Endothelial cell of hepatic sinusoid (primary cell): ENCODE data around the gene MUL1.

Experiments
- in situ Hi-C: cut with HindIII; loops from 2 replicates; pipeline ENCODE4 v1.10.0; 2017; ENCODE audit warnings: low sequenced_read_pairs

Gene MUL1, protein sequence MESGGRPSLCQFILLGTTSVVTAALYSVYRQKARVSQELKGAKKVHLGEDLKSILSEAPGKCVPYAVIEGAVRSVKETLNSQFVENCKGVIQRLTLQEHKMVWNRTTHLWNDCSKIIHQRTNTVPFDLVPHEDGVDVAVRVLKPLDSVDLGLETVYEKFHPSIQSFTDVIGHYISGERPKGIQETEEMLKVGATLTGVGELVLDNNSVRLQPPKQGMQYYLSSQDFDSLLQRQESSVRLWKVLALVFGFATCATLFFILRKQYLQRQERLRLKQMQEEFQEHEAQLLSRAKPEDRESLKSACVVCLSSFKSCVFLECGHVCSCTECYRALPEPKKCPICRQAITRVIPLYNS

DNA sequence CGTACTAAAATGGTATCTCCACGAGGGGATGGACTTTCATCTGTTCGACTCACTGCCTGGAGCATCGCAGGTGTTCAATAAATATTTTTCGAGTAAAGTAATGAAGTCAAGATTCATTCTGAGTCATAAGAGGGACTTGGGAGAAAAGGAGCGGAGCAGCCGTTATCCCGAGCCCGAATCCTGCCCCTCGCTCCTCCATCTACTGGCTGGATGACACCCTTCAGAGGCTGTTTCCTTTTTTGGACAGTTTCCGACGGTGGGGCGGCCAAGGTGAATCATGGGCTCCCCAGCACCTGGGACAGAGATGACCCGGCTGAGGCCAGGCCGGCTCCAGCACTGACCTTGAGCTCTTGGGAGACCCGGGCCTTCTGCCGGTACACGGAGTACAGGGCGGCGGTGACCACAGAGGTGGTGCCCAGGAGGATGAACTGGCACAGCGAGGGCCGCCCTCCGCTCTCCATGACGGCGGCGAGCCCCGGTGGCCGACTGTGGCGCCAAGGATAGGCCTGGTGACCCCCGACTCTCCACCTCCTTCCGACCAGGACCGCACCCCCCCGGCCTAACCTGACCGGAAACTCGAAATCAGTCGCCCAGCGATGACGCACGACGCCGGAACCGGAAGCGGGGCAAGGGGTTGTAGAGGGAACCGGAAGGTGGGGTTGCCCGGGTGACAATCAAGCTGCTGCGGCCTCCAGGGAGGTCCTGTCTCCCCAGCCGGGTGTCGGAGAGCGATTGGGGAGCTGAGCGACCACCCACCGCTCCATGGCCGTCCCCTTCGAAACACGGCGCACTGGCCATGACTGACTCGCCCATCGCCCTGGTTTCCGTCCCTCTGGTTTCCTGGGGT is at the start of gene MUL1:
MUL1 (minus strand) TSS at position 588 of the 847 bp plus-strand sequence; CDS start at position 461, 127 bp downstream.
- in situ Hi-C loops: no loop called here

DNA sequence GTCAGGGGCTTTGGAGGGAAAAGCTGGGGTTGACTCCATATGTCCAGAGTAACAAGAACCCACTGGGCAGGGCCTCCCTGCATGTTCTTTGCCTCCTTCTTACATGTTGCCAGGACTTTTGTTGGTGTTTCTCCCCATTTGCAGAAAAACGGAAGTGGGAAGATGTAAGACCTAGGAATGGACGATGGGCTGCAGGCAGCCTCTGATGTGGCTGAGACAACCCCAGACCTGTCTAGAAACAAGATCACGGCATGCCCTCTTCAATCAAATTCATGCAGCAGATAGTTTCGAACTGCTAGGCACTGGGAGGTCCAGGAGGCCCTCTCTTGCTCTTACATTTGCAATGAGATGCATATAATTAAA is 47.8 kb upstream of the MUL1 start:
- in situ Hi-C loops: no loop called here

DNA sequence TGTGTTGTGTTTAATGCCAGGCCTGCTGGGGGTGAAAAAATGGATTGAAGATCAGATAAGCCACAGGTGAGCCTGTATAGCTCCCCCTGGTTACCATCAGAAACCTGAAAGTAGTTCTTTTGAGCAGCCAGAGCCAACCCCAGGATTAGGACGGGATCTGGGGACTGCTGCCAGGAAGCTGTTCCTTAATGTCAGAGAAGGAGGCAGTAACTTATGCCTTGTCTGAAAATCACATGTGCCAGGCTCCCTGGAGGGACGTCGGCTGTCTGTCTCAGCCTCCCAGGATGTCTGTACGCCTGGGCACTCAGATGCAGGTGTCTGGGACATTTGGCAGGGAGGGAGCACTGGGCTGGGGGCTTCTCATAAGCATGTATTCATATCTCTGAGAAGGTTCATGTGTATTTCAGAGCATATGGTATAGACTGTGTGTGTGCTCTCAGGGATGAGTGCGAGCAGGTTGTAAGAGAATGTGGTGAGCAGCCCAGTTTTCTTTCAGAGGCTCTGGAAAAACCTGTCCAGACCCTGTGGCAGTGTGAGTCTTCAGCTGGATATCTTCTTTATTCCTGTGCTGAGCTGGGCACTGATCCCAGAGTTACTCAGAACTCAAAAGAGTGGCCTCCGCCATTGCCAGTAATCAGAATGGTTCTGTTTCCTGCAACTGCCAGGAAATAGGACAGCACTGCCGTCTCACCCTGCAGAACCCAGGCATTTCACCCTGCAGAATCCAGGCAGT is 47.2 kb upstream of the MUL1 start:
- in situ Hi-C loops: no loop called here

DNA sequence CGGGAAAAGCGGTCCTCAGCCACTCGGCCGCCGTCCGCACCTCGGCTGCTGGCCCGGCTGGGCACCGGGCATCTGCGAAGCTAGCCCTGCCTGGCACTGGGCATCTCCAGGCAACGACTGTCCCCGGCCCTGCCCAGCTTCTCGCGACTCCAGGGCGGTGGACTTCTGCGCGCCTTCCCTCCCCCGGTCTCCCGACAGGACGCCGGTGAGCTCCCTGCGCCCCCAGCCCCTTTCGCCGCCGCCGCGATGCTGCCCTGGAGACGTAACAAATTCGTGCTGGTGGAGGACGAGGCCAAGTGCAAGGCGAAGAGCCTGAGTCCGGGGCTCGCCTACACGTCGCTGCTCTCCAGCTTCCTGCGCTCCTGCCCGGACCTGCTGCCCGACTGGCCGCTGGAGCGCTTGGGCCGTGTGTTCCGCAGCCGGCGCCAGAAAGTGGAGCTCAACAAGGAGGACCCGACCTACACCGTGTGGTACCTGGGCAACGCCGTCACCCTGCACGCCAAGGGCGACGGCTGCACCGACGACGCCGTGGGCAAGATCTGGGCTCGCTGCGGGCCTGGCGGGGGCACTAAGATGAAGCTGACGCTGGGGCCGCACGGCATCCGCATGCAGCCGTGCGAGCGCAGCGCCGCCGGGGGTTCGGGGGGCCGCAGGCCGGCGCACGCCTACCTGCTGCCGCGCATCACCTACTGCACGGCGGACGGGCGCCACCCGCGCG is 44.9 kb upstream of the MUL1 start:
- in situ Hi-C loops: no loop called here

DNA sequence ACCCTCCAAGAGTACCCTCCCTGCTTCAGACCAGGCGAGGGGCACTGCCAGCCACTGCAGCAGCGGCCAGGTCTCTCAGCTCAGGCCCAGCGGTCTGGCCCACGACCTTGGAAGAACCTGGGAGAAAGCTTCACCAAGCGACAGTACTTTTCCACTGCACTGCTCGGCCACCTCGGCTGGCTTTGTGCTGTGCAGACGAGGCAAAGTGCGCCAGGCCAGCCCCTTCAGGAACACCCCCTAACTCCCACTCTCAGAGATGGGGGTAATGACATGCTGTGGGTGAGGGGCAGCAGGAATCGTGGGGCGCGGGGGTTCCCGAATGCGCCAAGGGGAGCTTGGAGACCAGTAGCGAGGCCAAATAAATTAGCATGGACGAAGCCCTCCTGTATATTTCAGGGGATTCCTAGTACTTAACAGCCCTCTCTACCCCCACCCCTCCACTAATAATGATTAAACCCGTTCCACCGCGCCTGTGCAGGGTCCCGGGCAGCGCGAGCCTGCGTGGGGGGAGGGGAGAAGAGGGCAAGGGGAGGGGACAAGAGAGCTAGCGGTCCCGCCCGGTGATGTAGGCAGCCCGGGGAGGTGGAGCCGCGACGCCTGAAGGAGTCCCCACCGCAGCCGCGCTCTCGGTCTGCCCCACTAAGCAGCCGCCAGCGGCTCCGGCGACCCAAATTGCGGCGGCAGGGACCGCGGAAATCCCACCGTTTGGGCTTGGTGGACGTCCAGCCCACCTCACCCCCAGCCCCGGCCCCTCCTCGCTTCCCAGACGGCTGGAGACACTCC is 44.2 kb upstream of the MUL1 start, which contains the start of gene FAM43B:
FAM43B (plus strand) TSS at position 629 of the 783 bp plus-strand sequence. CDS start 401 bp downstream, outside the sequence.
- in situ Hi-C loops: no loop called here

DNA sequence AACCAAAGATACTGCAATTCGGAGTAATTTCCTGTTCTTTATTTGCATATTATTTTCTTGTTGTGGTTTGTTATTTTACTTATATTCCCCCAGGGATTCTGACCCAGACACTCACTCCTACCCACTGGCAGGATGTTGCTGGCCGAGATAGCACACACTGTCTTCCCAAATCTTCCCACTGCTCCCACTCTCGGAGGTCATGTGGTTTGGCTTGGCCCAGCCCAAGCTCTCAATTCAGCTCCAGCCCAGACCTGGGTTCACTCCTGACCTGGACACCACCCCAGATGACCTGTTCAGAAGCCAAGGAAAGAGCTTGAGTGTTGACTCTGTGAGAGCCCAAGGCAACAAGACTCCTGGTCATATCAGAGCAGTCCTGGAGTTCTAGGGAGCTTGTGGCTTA is 43.2 kb upstream of the MUL1 start:
- in situ Hi-C loops: no loop called here

DNA sequence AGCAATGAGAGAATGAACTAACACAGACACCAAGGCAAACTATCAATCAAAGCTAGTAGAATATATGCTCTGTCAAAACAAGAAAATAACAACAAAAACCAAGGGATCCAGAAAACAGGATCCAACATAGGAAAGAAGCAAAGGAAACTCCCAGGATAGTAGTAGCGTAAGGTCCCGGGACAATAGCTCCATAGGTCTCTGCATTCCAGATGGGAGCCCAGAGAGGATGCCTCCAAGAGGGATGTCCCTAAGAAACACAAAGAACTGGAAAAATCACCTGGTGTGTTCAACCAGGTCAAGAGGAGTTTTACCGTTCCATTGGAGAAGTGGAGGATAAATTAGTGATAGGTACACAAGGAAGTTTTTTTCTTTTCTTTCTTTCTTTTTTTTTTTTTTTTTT is 38.7 kb upstream of the MUL1 start:
- in situ Hi-C loops: no loop called here

DNA sequence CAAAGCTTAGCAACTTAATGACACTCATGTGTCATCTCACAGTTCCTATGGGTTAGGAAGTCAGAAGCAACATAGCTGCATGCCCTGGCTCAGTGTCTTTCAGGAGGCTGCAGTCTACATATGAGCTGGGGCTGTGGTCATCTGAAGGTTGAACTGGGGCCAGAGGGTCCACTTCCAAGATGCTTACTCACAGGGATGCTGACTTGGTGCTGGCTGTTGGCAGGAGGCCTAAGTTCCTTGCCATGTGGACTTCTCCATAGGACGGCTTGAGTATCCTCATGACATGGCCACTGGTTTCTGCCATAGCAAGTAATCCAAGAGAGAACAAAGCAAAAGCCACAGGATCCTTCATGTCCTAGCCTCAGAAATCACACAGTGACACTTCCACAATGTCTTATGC is 32.3 kb upstream of the MUL1 start:
- in situ Hi-C loops: no loop called here

DNA sequence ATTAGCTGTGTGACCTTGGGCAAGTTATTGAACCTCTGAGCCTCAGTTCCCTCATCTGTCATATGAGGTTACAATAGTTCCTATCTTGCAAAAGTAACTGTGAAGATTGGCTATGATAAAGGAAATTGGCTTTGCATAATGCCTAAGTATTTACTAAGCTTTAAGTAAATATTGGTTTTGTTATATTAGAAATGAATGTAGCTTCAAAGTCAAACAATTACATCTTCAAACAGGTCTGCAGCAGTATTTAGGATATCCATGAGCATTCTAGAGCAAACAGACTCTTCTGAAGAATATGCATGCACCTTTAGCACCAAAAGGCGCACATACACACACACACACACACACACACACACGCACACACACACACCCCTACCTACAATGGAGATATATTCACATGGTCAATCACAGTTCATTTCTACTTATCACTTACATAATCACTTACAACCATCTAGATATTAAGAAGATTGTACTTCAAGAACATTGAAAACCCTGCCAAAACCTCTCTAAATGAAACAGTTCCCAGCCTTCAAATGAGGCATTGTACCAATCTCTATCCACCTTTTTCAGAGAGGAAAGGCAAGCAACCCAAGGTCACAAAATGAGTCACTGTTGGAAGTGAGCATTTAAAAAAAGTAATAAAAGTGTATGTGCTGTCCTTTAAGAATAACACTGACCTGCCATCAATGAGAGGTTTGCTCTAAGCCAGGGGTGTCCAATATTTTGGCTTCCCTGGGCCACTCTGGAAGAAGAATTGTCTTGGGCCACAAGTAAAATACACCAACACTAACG is 31.0 kb upstream of the MUL1 start:
- in situ Hi-C loops: no loop called here

DNA sequence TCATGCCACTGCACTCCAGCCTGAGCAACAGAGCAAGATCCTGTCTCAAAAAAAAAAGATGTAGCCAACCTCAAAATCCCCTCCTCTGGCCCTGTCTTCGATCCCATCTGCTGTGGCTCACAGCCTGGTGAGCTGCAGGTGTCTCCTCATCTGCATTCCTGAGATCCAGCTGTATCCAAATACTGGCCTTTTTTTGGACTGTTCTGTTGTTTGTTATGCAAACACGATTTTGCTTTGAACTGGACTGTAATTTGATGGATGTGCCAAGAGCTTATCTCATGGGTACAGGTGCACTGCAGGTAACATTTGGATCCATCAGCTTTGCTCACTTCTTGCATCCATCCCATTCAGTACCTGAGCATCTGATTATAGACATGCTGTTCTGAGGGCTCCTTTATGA is 30.3 kb upstream of the MUL1 start:
- in situ Hi-C loops: no loop called here

DNA sequence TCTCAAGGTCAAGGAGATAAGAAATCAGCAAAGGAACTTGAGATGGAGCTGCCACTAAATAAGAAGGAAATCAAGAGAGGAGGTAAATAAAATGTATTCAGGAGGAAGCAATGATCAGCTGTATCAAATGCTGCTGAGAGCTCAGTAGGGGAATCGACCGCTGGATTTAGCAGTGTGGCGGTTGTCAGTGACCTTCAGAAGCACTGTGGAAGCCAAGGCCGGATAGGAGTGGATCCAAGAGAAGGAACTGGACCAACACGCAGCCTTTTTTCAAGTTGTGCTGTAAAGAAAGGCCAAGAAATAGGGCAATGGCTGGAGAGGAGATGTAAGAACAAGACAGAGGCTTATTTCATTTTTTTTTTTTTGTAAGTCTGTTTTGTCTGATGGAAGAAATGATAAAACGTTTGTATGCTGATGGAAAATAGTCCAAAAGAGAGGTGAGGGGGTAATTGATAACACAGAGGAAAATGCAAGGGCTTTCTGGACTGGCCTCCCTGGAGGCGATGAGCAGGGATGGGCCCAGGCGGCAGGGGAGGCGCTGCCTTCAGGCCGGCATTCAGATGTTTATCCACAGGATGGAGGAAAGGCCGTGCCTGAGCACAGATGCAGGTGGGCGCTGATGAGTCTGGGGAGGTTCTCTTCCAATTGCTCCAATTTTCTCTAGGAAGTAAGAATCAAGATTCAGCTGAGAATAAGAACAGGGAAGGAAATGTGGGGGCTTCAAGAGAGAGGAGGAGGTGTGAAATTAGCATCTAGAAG is 26.9 kb upstream of the MUL1 start:
- in situ Hi-C loops: no loop called here

DNA sequence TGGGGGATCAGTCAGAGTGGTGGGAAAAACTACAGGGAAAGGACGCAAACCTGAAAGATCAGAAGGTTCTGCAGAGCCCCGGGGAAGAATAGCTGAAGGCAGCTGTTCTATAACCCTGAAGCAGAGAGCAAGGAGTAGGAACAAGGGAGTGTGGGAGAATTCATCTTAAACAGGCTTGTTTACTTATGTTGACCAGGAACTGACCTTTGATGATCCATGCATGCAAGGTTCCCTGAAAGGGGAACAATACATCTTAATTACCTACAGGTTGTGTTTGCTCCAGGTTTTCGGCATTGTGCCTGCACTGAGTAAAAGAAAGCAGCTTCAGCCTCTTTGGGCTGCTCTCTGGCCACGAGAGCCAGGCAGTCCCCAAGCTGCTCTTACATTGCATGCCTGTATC is 25.7 kb upstream of the MUL1 start:
- in situ Hi-C loops: no loop called here

DNA sequence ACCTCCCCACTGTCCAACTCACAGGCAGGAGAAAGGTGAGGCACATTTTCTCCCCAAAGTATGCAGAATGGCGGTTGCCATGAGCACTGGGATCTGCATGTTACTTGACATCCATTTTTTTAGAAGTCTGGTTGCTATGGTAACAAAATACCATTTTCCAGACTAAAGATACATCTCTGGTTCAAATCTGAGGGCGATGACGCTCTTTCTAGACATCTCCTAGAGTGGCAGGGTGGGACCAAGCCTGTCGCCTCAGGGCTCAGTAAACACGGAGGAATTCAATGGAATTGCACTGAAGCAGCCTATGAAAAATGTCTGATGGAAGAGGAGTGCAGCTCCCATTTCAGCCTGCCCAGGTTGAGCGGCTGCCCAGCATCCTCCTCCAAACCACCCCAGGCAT is 22.9 kb upstream of the MUL1 start:
- in situ Hi-C loops: no loop called here

DNA sequence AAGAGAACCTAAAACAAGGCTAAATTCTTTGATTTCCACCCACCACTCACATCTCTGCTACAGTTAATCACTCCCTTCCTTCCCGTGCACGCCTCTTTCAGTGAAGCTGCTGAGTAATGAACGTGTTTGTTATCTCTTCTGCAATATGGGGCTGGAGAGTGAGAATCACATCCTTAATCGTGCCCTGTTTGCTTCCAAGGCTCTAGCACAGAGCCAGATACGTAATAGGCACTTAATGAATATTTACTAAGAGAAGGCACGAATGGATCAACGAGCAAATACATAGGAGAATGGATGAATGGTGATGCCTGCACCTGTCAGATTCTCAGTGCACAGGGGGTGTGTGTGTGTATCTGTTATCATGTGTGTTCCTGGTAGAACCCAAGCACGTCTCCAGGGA is 22.4 kb upstream of the MUL1 start:
- in situ Hi-C loops: no loop called here

DNA sequence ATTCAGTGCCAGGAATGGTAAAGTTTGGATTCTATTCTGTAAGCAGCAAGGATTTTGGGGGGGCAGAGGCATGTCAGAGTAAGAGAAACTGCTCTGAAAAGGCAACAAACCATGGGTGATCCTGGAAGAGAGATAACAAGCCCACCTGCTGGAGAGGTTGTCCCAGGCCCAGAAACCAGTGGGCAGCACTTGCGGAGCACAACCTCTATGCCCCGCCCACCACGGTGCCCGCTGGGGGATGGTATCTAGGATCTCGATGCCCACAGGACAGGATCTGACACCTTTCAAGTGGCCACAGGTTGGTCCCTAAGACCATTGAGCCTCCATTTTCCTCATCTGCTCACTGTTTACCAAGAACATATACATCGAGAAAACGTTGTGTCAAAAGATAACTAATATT is 20.3 kb upstream of the MUL1 start:
- in situ Hi-C loops: no loop called here

DNA sequence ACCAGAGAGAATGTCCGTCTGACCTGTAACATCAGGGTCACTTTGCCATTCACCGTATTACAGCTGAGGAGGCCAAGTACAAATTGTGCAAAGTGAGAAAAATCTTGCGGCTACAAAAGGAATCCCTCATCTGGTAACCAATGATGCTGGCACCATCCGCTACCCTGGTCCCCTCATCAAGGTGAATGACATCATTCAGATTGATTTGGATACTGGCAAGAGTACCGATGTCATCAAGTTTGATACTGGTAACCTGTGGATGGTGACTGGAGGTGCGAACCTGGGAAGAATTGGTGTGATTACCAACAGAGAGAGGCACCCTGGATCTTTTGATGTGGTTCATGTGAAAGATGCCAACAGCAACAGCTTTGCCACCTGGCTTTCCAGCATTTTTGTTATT is 18.3 kb upstream of the MUL1 start:
- in situ Hi-C loops: no loop called here

DNA sequence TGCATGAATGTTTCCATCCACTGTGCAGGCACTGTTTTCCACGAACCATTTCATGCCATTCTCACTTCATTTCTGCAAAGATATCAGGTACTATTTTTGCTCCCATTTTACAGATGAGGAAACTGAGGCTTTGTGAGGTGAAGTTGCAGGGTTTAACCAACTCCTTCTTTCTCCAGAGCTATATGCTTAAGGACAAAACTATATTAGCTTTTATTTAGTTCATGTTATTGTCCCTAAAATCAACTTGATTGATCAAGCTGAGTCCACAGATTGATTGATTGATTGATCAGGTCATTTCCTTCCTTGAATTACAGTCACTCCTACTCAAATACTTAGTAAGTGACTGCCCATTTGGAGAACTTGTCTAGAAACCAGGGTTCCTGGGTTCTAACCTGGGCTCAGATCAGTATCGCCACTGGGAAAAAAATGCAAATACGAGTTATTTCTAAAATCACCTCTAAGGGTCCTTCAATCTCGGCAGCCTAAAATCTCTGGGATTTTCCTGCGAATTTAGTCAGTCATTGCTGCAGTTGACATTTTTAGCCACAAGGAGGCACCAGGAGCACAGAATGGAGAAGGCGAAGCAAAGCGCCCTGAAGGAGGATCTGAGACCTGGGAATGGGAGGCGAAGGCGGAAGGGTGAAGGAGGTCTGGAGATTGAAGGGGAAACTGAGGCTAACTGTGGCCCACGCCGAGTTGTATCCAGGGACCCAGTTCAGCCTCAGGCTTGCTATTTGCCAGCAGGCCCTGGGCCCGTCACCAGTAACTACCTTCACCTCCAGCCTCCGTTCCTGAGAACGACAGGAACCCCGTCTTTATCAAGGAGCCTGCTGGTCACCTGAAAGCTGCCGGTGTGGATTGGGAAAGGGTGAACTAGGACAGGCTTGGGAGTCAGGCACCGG is 14.3 kb upstream of the MUL1 start:
- in situ Hi-C loops: no loop called here
